HL-60 (cell line): ENCODE measurements around the gene GAL3ST1.

Experiments
- DNase-seq, 2 experiments: peaks; one replicate each; pipeline ENCODE4 v3.0.0-alpha.2; 2010 to 2020; ENCODE audit warnings: low read depth in 1 of 2, low spot score in 1 of 2
- H3K27ac ChIP-seq: fragments of 250-450 bp; sonication (Bioruptor Pico); replicated peaks from 2 replicates; pipeline ENCODE4 v1.5.1; 2020; ENCODE audit warnings: mild to moderate bottlenecking, moderate library complexity
- H3K27me3 ChIP-seq: fragments of 250-450 bp; sonication (Bioruptor Pico); 2 replicates; pipeline ENCODE4 v1.5.1; 2021; ENCODE audit warnings: mild to moderate bottlenecking, moderate library complexity; ENCODE audit not compliant: insufficient read depth, poor library complexity, severe bottlenecking
- H3K4me3 ChIP-seq: replicated peaks from 2 replicates; pipeline ENCODE4 v1.5.1; 2011; ENCODE audit warnings: mild to moderate bottlenecking, control low read depth, low read length; ENCODE audit not compliant: insufficient read depth
- GABPA ChIP-seq: IDR thresholded peaks from 2 replicates; pipeline ENCODE4 v1.6.1; 2012; ENCODE audit warnings: low read depth
- POLR2AphosphoS5 ChIP-seq: IDR thresholded peaks from 2 replicates; pipeline ENCODE4 v1.6.1; 2012; ENCODE audit warnings: low read depth
- REST ChIP-seq: IDR thresholded peaks from 2 replicates; pipeline ENCODE4 v1.6.1; 2012; ENCODE audit warnings: low read depth; ENCODE audit not compliant: insufficient replicate concordance
- SPI1 ChIP-seq: IDR thresholded peaks from 2 replicates; pipeline ENCODE4 v1.6.1; 2012; ENCODE audit warnings: low read depth, mild to moderate bottlenecking, borderline replicate concordance
- TF ChIP-seq, protein P1 (sequence below): IDR thresholded peaks from one replicate; pipeline ENCODE4 v1.5.1; 2011; ENCODE audit warnings: low read length, control low read depth, inconsistent platforms; ENCODE audit not compliant: insufficient read depth

GAL3ST1 gene

GRCh38 chr22:30521368-30522156 lies 52.9 kb downstream of the GAL3ST1 start:
- H3K27me3 ChIP-seq = no peaks in the 10 kb centered on the region
- H3K27ac ChIP-seq = no peak overlapping the region
- H3K4me3 ChIP-seq = no peak overlapping the region
- TF ChIP-seq REST = no peak
- TF ChIP-seq GABPA = no peak
- TF ChIP-seq SPI1 = no peak
- no peak for TF ChIP-seq POLR2AphosphoS5
- TF ChIP-seq, protein P1, sequence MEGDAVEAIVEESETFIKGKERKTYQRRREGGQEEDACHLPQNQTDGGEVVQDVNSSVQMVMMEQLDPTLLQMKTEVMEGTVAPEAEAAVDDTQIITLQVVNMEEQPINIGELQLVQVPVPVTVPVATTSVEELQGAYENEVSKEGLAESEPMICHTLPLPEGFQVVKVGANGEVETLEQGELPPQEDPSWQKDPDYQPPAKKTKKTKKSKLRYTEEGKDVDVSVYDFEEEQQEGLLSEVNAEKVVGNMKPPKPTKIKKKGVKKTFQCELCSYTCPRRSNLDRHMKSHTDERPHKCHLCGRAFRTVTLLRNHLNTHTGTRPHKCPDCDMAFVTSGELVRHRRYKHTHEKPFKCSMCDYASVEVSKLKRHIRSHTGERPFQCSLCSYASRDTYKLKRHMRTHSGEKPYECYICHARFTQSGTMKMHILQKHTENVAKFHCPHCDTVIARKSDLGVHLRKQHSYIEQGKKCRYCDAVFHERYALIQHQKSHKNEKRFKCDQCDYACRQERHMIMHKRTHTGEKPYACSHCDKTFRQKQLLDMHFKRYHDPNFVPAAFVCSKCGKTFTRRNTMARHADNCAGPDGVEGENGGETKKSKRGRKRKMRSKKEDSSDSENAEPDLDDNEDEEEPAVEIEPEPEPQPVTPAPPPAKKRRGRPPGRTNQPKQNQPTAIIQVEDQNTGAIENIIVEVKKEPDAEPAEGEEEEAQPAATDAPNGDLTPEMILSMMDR = no peak
- DNase-seq = no peak

GRCh38 chr22:30519842-30520425 lies 54.5 kb downstream of the GAL3ST1 start:
- Histone ChIP-seq H3K27me3 (no peaks in the 10 kb centered on the region), H3K27ac (no peak overlapping the region), H3K4me3 (no peak overlapping the region)
- DNase-seq = no peak
- TF ChIP-seq POLR2AphosphoS5 = no peak

DNA sequence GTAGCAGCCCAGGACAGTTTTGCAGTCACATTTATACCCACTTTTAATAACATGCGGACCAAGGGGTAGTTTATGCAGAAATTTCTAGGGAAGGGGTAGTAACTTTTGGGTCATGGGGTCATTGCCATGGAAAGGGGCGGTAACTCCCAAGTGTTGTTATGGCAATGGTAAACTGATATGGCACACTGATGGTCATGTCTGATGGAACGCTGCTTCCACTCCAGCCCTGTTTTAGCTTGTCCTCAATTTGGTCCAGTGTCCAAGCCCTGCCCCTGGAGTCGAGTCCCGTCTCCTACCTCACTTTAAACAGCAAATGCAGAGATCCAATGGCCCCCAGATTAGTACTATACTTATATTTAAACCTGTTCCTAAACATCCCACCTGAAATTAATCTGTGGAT lies 57.7 kb downstream of the GAL3ST1 start:
- Histone ChIP-seq H3K27me3 (no peaks in the 10 kb centered on the region), H3K4me3 (no peak overlapping the region), H3K27ac (no peak overlapping the region)
- TF ChIP-seq GABPA (no peak), SPI1 (no peak), REST (no peak), POLR2AphosphoS5 (no peak)
- TF ChIP-seq, protein P1 = no peak
- DNase-seq = no peak

DNA sequence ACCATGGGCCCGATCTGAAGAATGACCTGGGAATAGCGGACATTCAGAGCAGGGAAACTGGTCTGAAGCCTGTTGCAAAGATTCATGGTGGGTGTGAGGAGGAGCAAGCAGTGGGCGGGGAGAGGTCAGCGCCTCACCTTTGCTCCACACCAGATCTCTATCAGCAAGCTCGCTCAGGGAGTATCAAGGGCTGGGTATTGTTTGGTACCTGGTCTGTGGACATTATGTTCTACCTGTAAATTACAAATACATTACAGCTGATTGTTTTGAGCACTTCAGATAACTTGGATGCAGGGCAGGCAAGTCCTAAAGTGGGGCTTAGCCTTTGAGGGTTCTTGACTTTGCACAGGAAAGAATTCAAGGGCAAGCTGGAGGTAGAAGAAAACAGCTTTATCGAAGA lies 58.2 kb downstream of the GAL3ST1 start:
- no peak for DNase-seq
- Histone ChIP-seq H3K4me3 (no peak overlapping the region), H3K27me3 (no peaks in the 10 kb centered on the region), H3K27ac (no peak overlapping the region)
- TF ChIP-seq SPI1 (no peak), GABPA (no peak), REST (no peak), POLR2AphosphoS5 (no peak)
- TF ChIP-seq, protein P1 = no peak
